ENCODE data around the gene PAWR. TPM values are rescaled to one million over a fixed set of nuclear protein-coding genes. Genes with fewer than 3 reads are reported as not detected.

The PAWR gene
- total and polyA plus RNA-seq, 2 of the 13 experiments (the other 11 are each of a cell fraction or from before 2014, with no cell fraction given) = 29.1 to 36.1 TPM

- TF ChIP-seq ZNF318 (CRISPR knock-in tag; IDR thresholded peaks at IDR 0.05) (no peak), ZNF770 (CRISPR knock-in tag; IDR thresholded peaks at IDR 0.05) (peak; percentile 99), POGK (CRISPR knock-in tag; conservative IDR thresholded peaks at IDR 0.05) (0 out of 2 replicates have a peak, but pooled peaks have one; percentile 27), ADNP (CRISPR knock-in tag; IDR thresholded peaks at IDR 0.05) (no peak), HMGA1 (CRISPR knock-in tag; conservative IDR thresholded peaks at IDR 0.05) (no peak), IRX3 (CRISPR knock-in tag; IDR thresholded peaks at IDR 0.05; ENCODE audit: borderline replicate concordance, low read depth) (no peak), KDM1A (CRISPR knock-in tag; IDR thresholded peaks at IDR 0.05) (no peak), GZF1 (CRISPR knock-in tag; IDR thresholded peaks at IDR 0.05) (no peak), ATF2 (CRISPR knock-in tag; IDR thresholded peaks at IDR 0.05) (peak; percentile 33), SMYD3 (CRISPR knock-in tag; IDR thresholded peaks at IDR 0.05) (peak; percentile 75; the same call in 1 of the 2 replicates), ZC3H13 (CRISPR knock-in tag; IDR thresholded peaks at IDR 0.05) (no peak)
Observed at GRCh38 chr12:79560225-79560889, 130.4 kb downstream of the PAWR start (continued).
